Activated CD8-positive, alpha-beta memory T cell treated with anti-CD3 and anti-CD28 coated beads, Interleukin-2, amount 10 ng/mL, durations not matched to agents 7 days and 5 days (primary cell): ENCODE data around the gene ZBTB8A. TPM values are rescaled to one million over a fixed set of nuclear protein-coding genes. Genes with fewer than 3 reads are reported as not detected.
A peak's percentile ranks its signal among the peaks of the same experiment; 100 is the strongest.
"Not testable (repeated sequence)": the region's sequence is repeated elsewhere in the genome, so short reads cannot be mapped to it uniquely, and the experiment has no call there.

Experiments used
- ATAC-seq: fragments of 150-1000 bp; cut with Tn5 transposase; one replicate; pipeline ENCODE4 v1.10.0; 2021; ENCODE audit warnings: moderate library complexity
- CTCF ChIA-PET: fragments of 350-600 bp; sonication (Branson Sonifier 250); formaldehyde crosslinking; loops from one replicate; lab custom pipeline; 2021; ENCODE audit warnings: antibody characterized with exemption; lab: Charles Lee
- DNase-seq: peaks from one replicate; pipeline ENCODE4 v3.0.0-alpha.2; 2020
- H3K27ac Mint-ChIP-seq: one replicate; pipeline ENCODE4 v1.8.0; 2021; ENCODE audit warnings: mild to moderate bottlenecking, mixed read lengths
- H3K27me3 Mint-ChIP-seq: one replicate; pipeline ENCODE4 v1.8.0; 2021; ENCODE audit warnings: mixed read lengths
- H3K36me3 Mint-ChIP-seq: one replicate; pipeline ENCODE4 v1.8.0; 2021; ENCODE audit warnings: mild to moderate bottlenecking, mixed read lengths
- H3K4me1 Mint-ChIP-seq: one replicate; pipeline ENCODE4 v1.8.0; 2021; ENCODE audit warnings: mixed read lengths
- H3K4me3 Mint-ChIP-seq: one replicate; pipeline ENCODE4 v1.8.0; 2021; ENCODE audit warnings: mild to moderate bottlenecking, moderate library complexity, mixed read lengths
- H3K9me3 Mint-ChIP-seq: one replicate; pipeline ENCODE4 v1.8.0; 2022; ENCODE audit warnings: low read depth, mixed read lengths
- total RNA-seq, 2 experiments: library from RNA; stranded (reverse); gene quantifications; one replicate each; pipeline ENCODE4 v1.2.3, GENCODE V29; 2021

ZBTB8A gene
- total RNA-seq, 2 experiments from 2014 or later: 0.23 TPM; not detected in 1

DNA sequence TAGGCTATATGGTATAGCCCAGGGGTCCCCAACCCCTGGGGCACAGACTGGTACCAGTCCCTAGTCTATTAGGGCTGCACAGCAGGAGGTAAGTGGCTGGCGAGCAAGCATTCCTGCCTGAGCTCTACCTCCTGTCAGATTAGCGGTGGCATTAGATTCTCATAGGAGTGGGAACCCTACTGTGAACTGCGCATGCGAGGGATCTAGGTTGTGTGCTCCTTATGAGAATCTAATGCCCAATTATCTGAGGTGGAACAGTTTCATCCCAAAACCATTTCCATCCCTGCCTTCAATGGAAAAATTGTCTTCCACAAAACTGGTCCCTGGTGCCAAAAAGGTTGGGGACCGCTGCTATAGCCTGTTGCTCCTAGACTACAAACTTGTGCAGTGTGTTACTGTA lies 22.8 kb upstream of the ZBTB8A start:
- H3K4me1 Mint-ChIP-seq: peaks cover 6% of the 10 kb centered on the region
- no peak overlapping the region for H3K27ac Mint-ChIP-seq
- ATAC-seq (no peak), DNase-seq (no peak)
- peaks cover 13% of the 10 kb centered on the region for H3K27me3 Mint-ChIP-seq
- no peaks in the 10 kb centered on the region for H3K36me3 Mint-ChIP-seq
- H3K9me3 Mint-ChIP-seq: no peaks in the 10 kb centered on the region
- no peak overlapping the region for H3K4me3 Mint-ChIP-seq
- CTCF ChIA-PET: no interaction called here

DNA sequence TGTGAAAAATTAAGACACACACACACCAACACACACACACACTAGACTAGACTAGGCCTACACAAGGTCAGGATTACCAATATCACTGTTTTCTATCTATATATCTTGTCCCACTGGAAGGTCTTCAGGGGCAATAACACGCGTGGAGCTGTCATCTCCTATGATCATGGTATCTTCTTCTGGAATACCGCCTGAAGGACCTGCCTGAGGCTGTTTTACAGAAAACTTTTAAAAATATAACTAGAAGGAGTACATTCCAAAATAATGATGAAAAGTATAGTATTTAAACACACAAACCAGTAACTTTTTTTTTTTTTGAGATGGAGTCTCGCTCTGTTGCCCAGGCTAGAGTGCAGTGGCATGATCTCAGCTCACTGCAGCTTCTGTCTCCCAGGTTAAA lies 20.3 kb upstream of the ZBTB8A start:
- Mint-ChIP-seq H3K4me1 (peaks cover 6% of the 10 kb centered on the region), H3K27ac (no peak overlapping the region), H3K36me3 (no peaks in the 10 kb centered on the region), H3K4me3 (no peak overlapping the region), H3K27me3 (peaks cover 12% of the 10 kb centered on the region), H3K9me3 (no peaks in the 10 kb centered on the region)
- ATAC-seq (no peak), DNase-seq (no peak)
- CTCF ChIA-PET: interaction anchor here (1.6 kb wide), 1 partner anchor 8 kb away, joined by 5 read pairs; no protein-coding TSS in a partner anchor

DNA sequence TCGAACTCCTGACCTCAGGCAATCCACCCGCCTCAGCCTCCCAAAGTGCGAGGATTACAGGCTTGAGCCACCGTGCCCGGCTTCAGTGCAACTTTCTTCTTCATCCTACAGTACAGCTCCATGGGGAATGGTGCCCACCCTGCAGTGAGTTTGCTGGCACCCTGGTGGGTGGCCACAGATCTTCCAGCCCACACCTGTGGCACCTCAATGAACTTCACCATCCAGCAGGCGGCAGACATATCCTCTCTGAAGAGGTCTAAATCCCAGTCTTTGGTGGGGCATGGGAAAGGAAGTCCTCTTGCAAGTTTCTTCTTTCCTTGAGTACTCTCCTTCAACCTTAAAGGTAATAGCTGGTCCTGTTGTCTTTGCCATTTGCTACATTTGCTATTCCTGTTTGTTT lies 18.1 kb upstream of the ZBTB8A start:
- Mint-ChIP-seq H3K9me3 (no peaks in the 10 kb centered on the region), H3K36me3 (no peaks in the 10 kb centered on the region), H3K4me1 (peaks cover 6% of the 10 kb centered on the region), H3K4me3 (peak overlapping the region; percentile 71), H3K27ac (no peak overlapping the region), H3K27me3 (peaks cover 7% of the 10 kb centered on the region)
- DNase-seq (no peak), ATAC-seq (no peak)
- CTCF ChIA-PET: interaction anchor here (0.6 to 2.0 kb wide), 41 partner anchors 9 to 1215 kb away, joined by 3 to 27 read pairs (median 4); partner anchors contain the start of genes BSDC1, RBBP4 and SYNC

DNA sequence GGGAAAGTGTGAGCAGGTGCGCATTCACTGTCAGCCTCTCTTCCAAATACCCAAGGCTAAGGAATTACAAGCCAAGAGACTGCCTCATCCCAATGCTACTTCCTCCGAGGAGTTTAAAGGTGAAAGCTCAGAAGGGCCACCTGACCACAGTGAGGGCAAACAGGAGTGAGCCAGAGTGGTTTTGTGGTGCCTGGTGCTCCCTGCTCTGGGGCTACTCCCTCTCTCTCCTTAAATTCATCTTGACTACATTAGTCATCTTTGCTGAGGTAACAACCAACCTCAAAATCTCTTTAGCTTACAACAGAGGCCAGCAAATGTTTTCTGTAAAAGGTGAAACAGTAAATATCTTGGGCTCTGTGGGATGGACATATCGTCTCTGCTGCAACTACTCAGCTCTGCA lies 14.2 kb upstream of the ZBTB8A start:
- CTCF ChIA-PET: no interaction called here
- Mint-ChIP-seq H3K27me3 (peaks cover 9% of the 10 kb centered on the region), H3K9me3 (no peaks in the 10 kb centered on the region), H3K4me3 (no peak overlapping the region), H3K36me3 (no peaks in the 10 kb centered on the region), H3K4me1 (peaks cover 6% of the 10 kb centered on the region), H3K27ac (no peak overlapping the region)
- no peak for DNase-seq
- no peak for ATAC-seq

DNA sequence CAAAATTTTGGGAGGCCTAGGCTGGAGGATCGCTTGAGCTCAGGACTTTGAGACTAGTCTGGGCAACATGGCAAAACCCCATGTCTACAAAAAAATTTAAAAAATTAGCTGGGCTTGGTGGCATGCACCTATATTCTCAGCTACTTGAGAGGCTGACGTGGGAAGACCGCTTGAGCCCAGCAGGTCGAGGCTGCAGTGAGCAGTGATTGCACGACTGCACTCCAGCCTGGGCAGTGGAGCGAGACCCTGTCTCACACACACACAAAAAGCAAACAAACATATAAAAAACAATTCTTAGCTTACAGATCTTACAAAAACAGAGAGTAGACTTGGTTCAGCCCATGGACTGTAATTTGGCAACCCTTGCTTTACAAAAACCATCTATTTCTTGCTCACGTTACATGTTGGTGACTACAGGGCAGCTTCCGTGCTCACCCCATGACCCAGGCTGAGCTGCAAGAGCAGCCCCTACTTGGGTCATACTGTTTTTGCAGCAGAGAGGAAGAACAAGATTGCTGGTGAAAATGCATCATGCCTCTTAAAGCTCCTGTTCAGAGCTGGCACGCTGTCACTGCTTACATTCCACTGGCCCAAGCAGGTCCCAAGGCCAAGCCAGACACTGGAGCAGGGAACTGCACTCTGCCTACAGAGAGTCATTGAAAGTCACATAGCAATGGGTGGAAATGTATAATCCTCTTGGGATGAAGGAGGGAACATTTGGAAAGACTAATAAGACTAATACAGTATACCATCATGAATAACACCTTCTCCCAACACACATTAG lies 13.4 kb upstream of the ZBTB8A start:
- no peak for ATAC-seq
- DNase-seq: no peak
- no peak overlapping the region for H3K27ac Mint-ChIP-seq
- peaks cover 8% of the 10 kb centered on the region for H3K27me3 Mint-ChIP-seq
- CTCF ChIA-PET: interaction anchor here (1.6 kb wide), 1 partner anchor 8 kb away, joined by 5 read pairs; no protein-coding TSS in a partner anchor
- no peaks in the 10 kb centered on the region for H3K9me3 Mint-ChIP-seq
- H3K36me3 Mint-ChIP-seq: no peaks in the 10 kb centered on the region
- peaks cover 4% of the 10 kb centered on the region for H3K4me1 Mint-ChIP-seq
- H3K4me3 Mint-ChIP-seq: no peak overlapping the region

DNA sequence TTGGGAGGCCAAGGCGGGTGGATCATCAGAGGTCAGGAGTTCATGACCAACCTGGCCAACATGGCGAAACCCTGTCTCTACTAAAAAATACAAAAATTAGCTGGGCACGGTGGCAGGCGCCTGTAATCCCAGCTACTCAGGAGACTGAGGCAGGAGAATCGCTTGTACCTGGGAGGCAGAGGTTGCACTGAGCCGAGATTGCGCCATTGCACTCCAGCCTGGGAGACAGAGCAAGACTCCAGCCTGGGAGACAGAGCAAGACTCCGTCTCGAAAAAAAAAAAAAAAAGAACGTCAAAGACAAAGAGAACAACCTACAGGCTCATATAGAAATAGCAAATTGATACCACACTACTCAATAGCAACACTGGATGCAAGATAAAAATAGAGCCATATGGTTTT lies 10.7 kb upstream of the ZBTB8A start:
- H3K9me3 Mint-ChIP-seq, ATAC-seq, H3K27ac Mint-ChIP-seq, H3K36me3 Mint-ChIP-seq, H3K27me3 Mint-ChIP-seq, H3K4me3 Mint-ChIP-seq, CTCF ChIA-PET, H3K4me1 Mint-ChIP-seq, DNase-seq: not testable (repeated sequence)

DNA sequence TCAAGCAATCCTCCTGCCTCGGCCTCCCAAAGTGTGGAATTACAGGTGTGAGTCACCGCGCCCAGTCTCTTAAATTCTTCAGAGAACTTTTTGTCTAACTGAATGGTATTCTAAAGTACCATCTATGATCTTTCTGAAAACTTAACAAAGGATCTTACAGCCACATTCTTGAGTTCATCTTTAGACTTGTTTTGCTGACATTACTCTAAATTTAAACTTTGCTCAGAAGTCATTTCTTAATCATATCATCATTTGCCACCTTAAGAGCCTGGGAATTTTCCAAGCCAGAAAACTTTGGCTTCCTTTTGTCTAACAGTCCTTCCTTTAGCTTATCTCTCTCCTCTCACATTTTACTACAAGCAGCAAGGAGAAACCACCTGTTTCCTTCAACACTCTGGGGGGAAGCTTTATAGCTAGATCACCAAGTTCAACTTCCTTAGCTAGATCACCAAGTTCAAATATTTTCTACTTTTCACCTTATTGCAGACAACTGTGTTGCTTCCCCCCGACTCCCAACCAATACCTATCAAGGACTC lies 5.4 kb upstream of the ZBTB8A start:
- Mint-ChIP-seq H3K27ac (no peak overlapping the region), H3K4me3 (no peak overlapping the region), H3K27me3 (peaks cover 51% of the 10 kb centered on the region), H3K36me3 (no peaks in the 10 kb centered on the region), H3K9me3 (no peaks in the 10 kb centered on the region), H3K4me1 (peaks cover under 1% of the 10 kb centered on the region)
- DNase-seq: no peak
- ATAC-seq: no peak
- CTCF ChIA-PET: interaction anchor here (3.9 kb wide), 1 partner anchor 14 kb away, joined by 24 read pairs; no protein-coding TSS in a partner anchor

DNA sequence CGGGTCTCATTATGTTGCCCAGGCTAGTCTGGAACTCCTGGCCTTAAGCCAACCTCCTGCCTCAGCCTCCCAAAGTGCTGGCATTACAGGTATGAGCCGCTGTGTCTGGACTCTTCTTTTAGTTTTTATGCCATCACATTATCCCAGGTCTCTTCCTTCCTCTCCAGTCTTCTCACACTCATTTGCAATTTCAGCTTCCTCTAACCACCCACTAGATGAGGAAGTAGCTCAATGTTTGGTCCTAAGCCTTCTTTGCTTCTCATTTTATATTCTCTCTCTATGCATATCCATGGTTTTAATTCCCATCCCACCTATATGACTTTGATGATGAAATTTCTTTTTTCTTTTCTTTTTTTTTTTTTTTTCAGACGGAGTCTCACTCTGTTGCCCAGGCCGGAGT lies 3.1 kb upstream of the ZBTB8A start:
- Mint-ChIP-seq H3K36me3 (no peaks in the 10 kb centered on the region), H3K27me3 (peaks cover 68% of the 10 kb centered on the region), H3K4me1 (peaks cover 8% of the 10 kb centered on the region), H3K9me3 (no peaks in the 10 kb centered on the region), H3K27ac (no peak overlapping the region), H3K4me3 (no peak overlapping the region)
- CTCF ChIA-PET: interaction anchor here (3.9 kb wide), 1 partner anchor 16 kb away, joined by 24 read pairs; no protein-coding TSS in a partner anchor
- ATAC-seq (no peak), DNase-seq (no peak)

DNA sequence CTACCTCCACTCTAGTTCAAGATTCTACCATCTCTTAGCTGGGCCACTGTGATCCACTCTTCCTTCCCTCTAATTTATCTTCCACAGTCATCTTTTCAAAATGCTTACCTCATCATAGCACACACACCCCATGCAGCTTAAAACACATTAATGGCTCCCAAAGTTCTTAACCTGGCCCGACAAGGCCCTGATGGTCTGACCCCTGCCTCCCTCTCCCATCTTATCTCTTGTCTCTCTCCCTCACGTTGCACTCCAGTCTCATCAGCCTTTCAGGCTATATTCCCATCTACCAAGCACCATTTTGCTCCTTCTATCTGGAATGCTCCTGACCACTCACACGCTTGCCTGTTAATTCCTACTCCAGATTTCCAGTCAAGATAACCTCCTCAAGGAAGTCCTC lies 2.5 kb upstream of the ZBTB8A start:
- Mint-ChIP-seq H3K27ac (no peak overlapping the region), H3K27me3 (peaks cover 74% of the 10 kb centered on the region), H3K36me3 (no peaks in the 10 kb centered on the region), H3K4me3 (no peak overlapping the region), H3K9me3 (no peaks in the 10 kb centered on the region), H3K4me1 (peaks cover 8% of the 10 kb centered on the region)
- ATAC-seq (no peak), DNase-seq (no peak)
- CTCF ChIA-PET: interaction anchor here (1.0 to 3.9 kb wide), 2 partner anchors 16 to 17 kb away, joined by 3 to 24 read pairs; no protein-coding TSS in a partner anchor

DNA sequence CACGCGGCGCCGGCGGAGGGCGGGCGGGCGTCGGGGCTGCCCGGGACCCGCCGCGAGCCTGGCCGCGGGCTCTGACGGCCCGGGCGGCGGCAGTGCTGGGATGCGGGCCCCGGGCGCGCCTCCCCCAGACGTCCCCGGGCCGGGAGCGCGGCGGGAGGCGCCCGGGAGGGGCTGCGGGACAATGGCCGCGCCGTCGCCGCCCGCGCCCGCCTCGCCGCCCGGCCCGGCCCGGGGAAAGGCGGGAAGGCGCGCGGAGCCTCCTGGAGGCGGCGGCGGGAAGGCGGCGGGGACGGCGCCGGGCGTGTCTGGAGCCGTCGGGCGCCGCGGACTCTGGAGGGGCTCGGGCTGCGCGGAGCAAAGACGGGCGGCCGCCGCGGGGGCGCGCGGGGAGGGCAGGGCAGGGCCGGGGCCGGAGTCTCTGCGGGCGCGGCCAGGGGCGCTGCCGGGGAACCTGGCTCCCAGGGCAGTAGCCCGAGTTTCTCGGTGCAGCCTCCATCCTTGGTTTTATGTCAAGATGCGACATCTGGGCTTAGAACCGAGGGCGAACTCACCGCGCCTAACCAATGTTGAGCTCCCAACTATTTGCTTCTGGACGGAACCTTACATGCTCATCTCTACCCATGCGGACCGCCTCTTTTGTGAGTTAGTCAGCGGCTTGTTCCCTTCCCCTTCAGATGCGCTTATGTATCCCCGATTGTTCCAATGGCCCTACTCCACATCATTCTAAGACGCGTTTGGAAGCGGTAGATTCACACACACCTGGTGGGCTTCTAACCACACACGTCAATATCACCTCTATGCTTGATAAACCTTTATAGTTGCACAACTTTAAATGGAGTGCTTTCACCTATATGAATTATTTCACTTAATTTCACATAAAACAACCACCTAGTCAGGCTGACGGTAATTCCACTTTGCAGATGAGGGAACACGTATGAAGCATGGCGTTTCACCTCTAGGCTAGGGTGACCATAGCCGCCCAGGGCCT lies 651 bp downstream of the ZBTB8A start:
- no peaks in the 10 kb centered on the region for H3K9me3 Mint-ChIP-seq
- H3K4me1 Mint-ChIP-seq: peaks cover 8% of the 10 kb centered on the region
- DNase-seq (no peak), ATAC-seq (peak; percentile 68)
- peaks cover 79% of the 10 kb centered on the region for H3K27me3 Mint-ChIP-seq
- peak overlapping the region; percentile 71 for H3K4me3 Mint-ChIP-seq
- no peaks in the 10 kb centered on the region for H3K36me3 Mint-ChIP-seq
- H3K27ac Mint-ChIP-seq: peak overlapping the region; percentile 17
- CTCF ChIA-PET: interaction anchor here (0.7 kb wide), 1 partner anchor 172 kb away, joined by 3 read pairs; no protein-coding TSS in a partner anchor

DNA sequence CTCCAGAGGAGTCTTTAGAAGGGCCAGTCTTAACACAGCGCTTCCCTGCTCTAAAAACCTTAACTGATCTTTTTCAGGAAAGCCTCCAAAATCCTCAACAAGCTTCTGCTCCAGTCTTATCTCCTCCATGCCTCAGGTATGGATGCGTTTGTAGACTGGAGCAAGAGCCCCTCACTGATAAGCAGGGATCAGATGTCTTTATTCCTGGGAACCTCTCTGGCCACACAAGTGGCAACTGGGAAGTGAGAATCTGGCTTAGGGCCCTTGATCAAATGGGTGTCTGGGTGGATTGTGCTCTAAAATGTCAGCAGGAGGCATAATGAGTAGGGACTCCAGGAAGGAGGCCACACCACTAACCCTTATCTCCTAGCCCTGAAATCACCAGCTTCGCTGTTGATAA lies 1.4 kb downstream of the ZBTB8A start:
- H3K27me3 Mint-ChIP-seq: peaks cover 75% of the 10 kb centered on the region
- H3K9me3 Mint-ChIP-seq: no peaks in the 10 kb centered on the region
- peaks cover 8% of the 10 kb centered on the region for H3K4me1 Mint-ChIP-seq
- H3K4me3 Mint-ChIP-seq: peak overlapping the region; percentile 71
- no peak overlapping the region for H3K27ac Mint-ChIP-seq
- CTCF ChIA-PET: interaction anchor here (0.6 to 1.0 kb wide), 3 partner anchors 11 to 233 kb away, joined by 3 read pairs; no protein-coding TSS in a partner anchor
- H3K36me3 Mint-ChIP-seq: no peaks in the 10 kb centered on the region
- ATAC-seq (no peak), DNase-seq (no peak)

DNA sequence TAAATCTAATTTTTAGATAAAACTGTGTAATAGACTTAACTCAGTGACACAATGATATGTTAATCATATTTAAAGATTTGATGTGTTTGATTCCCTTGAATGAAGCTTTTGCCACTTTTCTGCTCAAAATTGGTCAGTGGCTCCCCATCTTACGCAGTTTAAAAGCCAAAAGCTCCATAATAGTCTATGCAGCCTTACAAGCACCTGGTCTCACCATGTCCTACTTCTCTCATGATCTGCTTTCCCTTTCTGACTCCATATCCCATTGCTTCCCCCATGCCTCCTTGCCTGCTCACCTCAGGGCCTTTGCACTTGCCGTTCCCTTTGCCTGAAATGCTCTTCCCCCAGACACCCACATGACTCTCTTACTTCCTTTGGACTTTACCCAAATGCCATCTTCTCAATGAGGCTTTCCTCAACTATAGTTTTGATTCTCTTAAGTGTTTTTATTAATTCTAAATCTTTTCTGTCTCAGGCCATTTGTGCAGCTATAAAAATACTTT lies 1.9 kb downstream of the ZBTB8A start:
- Mint-ChIP-seq H3K4me1 (peaks cover 8% of the 10 kb centered on the region), H3K9me3 (no peaks in the 10 kb centered on the region), H3K27me3 (peaks cover 73% of the 10 kb centered on the region), H3K36me3 (no peaks in the 10 kb centered on the region), H3K27ac (no peak overlapping the region), H3K4me3 (no peak overlapping the region)
- ATAC-seq (no peak), DNase-seq (no peak)
- CTCF ChIA-PET: interaction anchor here (0.6 to 1.0 kb wide), 2 partner anchors 12 to 232 kb away, joined by 3 read pairs; no protein-coding TSS in a partner anchor

DNA sequence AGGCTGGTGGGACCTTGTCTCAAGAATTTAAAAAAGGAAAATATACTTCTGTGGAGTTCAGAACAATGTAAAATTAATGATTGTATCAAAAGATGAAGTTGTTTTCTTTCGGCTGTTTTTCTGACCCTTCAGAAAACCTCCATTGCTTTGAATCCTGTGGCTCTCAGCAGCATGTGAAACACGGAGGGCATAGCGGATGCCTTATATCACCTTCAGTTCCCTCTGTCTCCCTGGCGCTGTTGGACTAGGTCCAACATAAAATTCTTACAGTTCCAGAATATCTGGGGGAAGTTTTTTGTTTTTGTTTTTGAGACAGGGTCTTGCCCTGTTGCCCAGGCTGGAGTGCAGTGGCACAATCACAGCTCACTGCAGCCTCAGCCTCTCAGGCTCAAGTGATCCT lies 7.4 kb downstream of the ZBTB8A start:
- Mint-ChIP-seq H3K9me3 (no peaks in the 10 kb centered on the region), H3K27me3 (peaks cover 28% of the 10 kb centered on the region), H3K36me3 (no peaks in the 10 kb centered on the region), H3K4me1 (no peaks in the 10 kb centered on the region), H3K27ac (no peak overlapping the region), H3K4me3 (no peak overlapping the region)
- CTCF ChIA-PET: no interaction called here
- no peak for ATAC-seq
- DNase-seq: no peak
